ENCODE measurements around the gene BRICD5.

The BRICD5 gene

GRCh38 chr16:2190659-2191445 lies 19.8 kb downstream of the BRICD5 start:
- no peak for DNase-seq (ENCODE audit: low read depth)
- H3K4me3 ChIP-seq (ENCODE audit: control insufficient read depth, low read depth, low read length), result no peak overlapping the region
- TF ChIP-seq CTCF (IDR thresholded peaks at IDR 0.05; ENCODE audit: control insufficient read depth, insufficient read depth, low read depth, low read length, missing control alignments), result no peak

GRCh38 chr16:2190002-2190658 lies 20.5 kb downstream of the BRICD5 start:
- DNase-seq (ENCODE audit: low read depth), result no peak
- H3K4me3 ChIP-seq (ENCODE audit: control insufficient read depth, low read depth, low read length), result no peak overlapping the region
- TF ChIP-seq CTCF (IDR thresholded peaks at IDR 0.05; ENCODE audit: control insufficient read depth, insufficient read depth, low read depth, low read length, missing control alignments), result no peak

GRCh38 chr16:2189252-2189893 lies 21.3 kb downstream of the BRICD5 start:
- H3K4me3 ChIP-seq (ENCODE audit: control insufficient read depth, low read depth, low read length), result no peak overlapping the region
- DNase-seq (ENCODE audit: low read depth), result no peak
- no peak for TF ChIP-seq CTCF (IDR thresholded peaks at IDR 0.05; ENCODE audit: control insufficient read depth, insufficient read depth, low read depth, low read length, missing control alignments)

GRCh38 chr16:2188395-2188794 lies 22.3 kb downstream of the BRICD5 start:
- no peak for DNase-seq (ENCODE audit: low read depth)
- no peak overlapping the region for H3K4me3 ChIP-seq (ENCODE audit: control insufficient read depth, low read depth, low read length)
- no peak for TF ChIP-seq CTCF (IDR thresholded peaks at IDR 0.05; ENCODE audit: control insufficient read depth, insufficient read depth, low read depth, low read length, missing control alignments)

- no peak overlapping the region for H3K4me3 ChIP-seq (ENCODE audit: control insufficient read depth, low read depth, low read length)
- no peak for DNase-seq (ENCODE audit: low read depth)
- no peak for TF ChIP-seq CTCF (IDR thresholded peaks at IDR 0.05; ENCODE audit: control insufficient read depth, insufficient read depth, low read depth, low read length, missing control alignments)
These were observed 23.5 kb downstream of the BRICD5 start for GRCh38 chr16:2187212-2187611.

GRCh38 chr16:2186505-2186904 lies 24.2 kb downstream of the BRICD5 start:
- no peak for DNase-seq (ENCODE audit: low read depth)
- TF ChIP-seq CTCF (IDR thresholded peaks at IDR 0.05; ENCODE audit: control insufficient read depth, insufficient read depth, low read depth, low read length, missing control alignments), result no peak
- H3K4me3 ChIP-seq (ENCODE audit: control insufficient read depth, low read depth, low read length), result no peak overlapping the region
